HG03064 (cell line): ENCODE data around the gene M1AP.

Source experiments
- ATAC-seq: cut with Tn5 transposase; IDR thresholded peaks from one replicate; pipeline ENCODE4 v1.9.1; 2021; ENCODE audit warnings: low read depth; ENCODE audit not compliant: unreplicated experiment

Gene M1AP

DNA sequence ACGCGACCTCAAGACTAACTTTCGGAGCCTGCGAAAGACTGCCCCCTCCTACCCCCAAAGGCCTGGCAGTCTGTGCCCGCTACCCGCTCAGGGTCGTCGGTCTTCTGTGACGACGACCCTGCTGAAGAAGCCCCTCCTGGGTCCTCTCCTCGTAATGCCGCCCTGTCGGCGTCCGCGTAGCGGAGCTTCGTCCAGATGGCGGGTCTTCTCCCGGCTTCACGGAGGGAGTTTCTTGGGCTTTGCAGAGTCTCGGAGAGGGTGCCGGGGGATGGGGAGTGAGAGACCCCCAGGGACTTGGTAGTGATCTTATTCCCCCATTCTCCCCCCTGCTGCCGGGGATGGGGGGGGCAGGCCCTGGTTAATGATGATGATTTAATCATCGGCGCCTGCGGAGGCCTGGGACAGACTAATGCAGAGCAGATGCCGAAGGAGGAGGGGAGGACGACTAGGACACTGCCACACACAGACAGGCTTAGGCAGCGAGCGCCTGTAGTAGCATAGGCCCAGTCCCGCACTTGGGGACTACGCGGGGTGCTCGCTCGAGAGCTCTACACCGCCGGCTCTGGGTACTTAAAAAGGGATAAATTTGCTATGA, 140.1 kb downstream of the M1AP start:
- ATAC-seq, result peak; percentile 5
